Type B pancreatic cell (in vitro differentiated cells): ENCODE measurements around the gene AFDN. TPM values are rescaled to one million over a fixed set of nuclear protein-coding genes. Genes with fewer than 3 reads are reported as not detected.
A peak's percentile ranks its signal among the peaks of the same experiment; 100 is the strongest.

ENCODE experiments used
- DNase-seq: peaks from one replicate; pipeline ENCODE4 v3.0.0; 2021; ENCODE audit warnings: mixed read lengths; ENCODE audit not compliant: unreplicated experiment; ENCODE audit errors: extremely low spot score
- H3K27ac Mint-ChIP-seq: 2 replicates; pipeline ENCODE4 v1.8.0; 2021; ENCODE audit warnings: mild to moderate bottlenecking, mixed read lengths
- H3K27me3 Mint-ChIP-seq: 2 replicates; pipeline ENCODE4 v1.8.0; 2021; ENCODE audit warnings: mixed read lengths
- H3K36me3 Mint-ChIP-seq: 2 replicates; pipeline ENCODE4 v1.8.0; 2021; ENCODE audit warnings: mixed read lengths
- H3K4me1 Mint-ChIP-seq: one replicate; pipeline ENCODE4 v1.8.0; 2021; ENCODE audit warnings: mixed read lengths; ENCODE audit not compliant: unreplicated experiment
- H3K4me3 Mint-ChIP-seq: 2 replicates; pipeline ENCODE4 v1.8.0; 2021; ENCODE audit warnings: mild to moderate bottlenecking, mixed read lengths
- H3K9me3 Mint-ChIP-seq: 2 replicates; pipeline ENCODE4 v1.8.0; 2021; ENCODE audit warnings: mixed read lengths
- CTCF ChIP-seq: fragments of 200-600 bp; sonication (generic); conservative IDR thresholded peaks from 2 replicates; pipeline ENCODE4 v1.5.0; 2021; ENCODE audit warnings: antibody characterized with exemption, mild to moderate bottlenecking
- total RNA-seq: library from RNA; stranded (reverse); gene quantifications from 2 replicates; pipeline ENCODE4 v1.2.1, GENCODE V29; 2021; ENCODE audit warnings: low replicate concordance

Gene AFDN
- total RNA-seq, 1 donor from 2014 or later = 154 TPM

DNA sequence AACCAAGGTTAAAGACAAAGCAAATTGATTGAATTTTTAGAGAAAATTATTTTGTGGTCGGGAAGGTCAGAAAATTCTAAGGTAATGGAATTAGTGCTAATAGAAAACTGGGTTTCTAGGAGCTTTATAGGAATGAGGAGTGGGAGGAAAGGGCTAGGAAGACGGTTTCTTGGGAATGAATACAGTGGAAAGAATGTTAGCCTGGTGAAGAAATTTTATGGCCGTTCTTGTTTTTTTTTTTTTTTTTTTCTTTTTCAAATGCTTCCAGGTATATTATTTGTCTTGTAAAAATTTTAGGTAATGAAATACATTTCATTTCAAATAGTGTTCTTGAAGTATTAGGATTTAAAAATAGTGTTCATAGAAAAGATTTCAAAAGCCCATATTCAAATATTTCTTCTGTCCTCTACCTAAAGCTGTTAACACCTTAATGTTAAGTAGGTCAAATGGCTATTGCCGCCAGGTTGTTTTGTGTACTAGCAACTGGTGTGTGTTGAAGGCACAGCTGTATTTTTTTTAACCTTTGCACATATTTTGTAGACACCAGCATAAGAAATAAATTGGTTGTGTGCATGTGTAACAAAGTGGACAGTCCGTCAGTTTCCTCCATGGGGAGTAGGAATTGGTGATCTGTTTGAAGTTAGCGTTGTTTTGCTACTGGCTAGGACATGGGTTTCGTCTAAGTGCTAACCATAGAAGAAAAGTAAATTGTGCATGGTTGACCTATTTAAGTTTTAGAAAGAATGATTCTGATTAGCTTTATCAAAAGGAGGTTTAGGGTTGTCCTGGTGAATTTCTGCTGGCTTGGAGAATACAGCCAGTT, 32.3 kb downstream of the AFDN start:
- no peak overlapping the region for H3K27ac Mint-ChIP-seq
- no peaks in the 10 kb centered on the region for H3K9me3 Mint-ChIP-seq
- no peak for TF ChIP-seq CTCF
- H3K4me3 Mint-ChIP-seq = no peak overlapping the region
- DNase-seq = no peak
- peaks cover 2% of the 10 kb centered on the region for H3K36me3 Mint-ChIP-seq
- H3K4me1 Mint-ChIP-seq = peaks cover 49% of the 10 kb centered on the region
- H3K27me3 Mint-ChIP-seq = no peaks in the 10 kb centered on the region

GRCh38 chr6:167860550-167861226, 34.0 kb downstream of the AFDN start:
- peaks cover 6% of the 10 kb centered on the region for H3K36me3 Mint-ChIP-seq
- DNase-seq = no peak
- peaks cover 56% of the 10 kb centered on the region for H3K4me1 Mint-ChIP-seq
- H3K9me3 Mint-ChIP-seq = no peaks in the 10 kb centered on the region
- H3K27ac Mint-ChIP-seq = peak overlapping the region; percentile 15
- no peak for TF ChIP-seq CTCF
- peak overlapping the region; percentile 30 for H3K4me3 Mint-ChIP-seq
- H3K27me3 Mint-ChIP-seq = no peaks in the 10 kb centered on the region

DNA sequence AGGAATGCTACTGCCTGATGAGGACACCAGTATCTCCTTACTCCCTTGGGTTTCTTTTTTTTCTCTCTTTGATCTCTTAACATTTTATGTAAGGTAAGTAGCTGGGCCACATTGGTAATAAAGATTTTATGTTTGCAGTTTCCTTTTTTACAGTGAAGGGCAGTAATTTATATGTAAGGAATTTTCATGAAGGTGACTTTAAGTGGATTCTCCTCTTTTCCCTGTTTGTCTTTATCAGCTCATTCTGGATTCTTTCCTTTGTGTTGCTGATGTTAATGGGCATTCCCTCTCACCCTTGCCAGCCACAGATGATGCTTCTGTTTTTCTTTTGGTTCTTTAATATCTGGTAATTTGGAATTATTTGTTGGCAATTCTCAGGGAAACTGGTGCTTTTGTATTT, 34.7 kb downstream of the AFDN start:
- no peaks in the 10 kb centered on the region for H3K27me3 Mint-ChIP-seq
- H3K4me1 Mint-ChIP-seq = peaks cover 61% of the 10 kb centered on the region
- peak overlapping the region; percentile 7 for H3K27ac Mint-ChIP-seq
- DNase-seq = no peak
- TF ChIP-seq CTCF = no peak
- H3K4me3 Mint-ChIP-seq = no peak overlapping the region
- H3K36me3 Mint-ChIP-seq = peaks cover 11% of the 10 kb centered on the region
- no peaks in the 10 kb centered on the region for H3K9me3 Mint-ChIP-seq

DNA sequence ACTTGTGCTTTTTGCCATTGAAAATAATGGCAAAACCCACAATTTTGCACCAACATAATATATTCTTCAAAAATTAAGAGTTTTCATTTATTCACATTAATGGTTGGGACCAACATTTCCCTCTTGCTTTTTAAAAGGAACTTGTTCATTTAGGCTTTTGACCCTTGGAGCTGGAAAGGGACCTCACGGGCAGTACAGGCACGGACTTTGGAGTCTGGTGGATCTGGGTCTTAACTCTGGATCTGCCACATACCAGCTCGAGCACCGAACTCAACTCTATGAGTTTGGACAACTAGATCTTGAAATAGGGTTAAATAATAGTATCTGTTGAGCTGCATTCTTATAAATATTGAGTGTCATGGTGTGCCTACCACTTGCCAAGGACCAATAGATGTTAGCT, 37.2 kb downstream of the AFDN start:
- DNase-seq = no peak
- Mint-ChIP-seq H3K4me3 (no peak overlapping the region), H3K4me1 (peaks cover 40% of the 10 kb centered on the region), H3K36me3 (peaks cover 28% of the 10 kb centered on the region), H3K27ac (no peak overlapping the region), H3K27me3 (no peaks in the 10 kb centered on the region), H3K9me3 (no peaks in the 10 kb centered on the region)
- TF ChIP-seq CTCF = no peak

GRCh38 chr6:167866642-167867041, 39.9 kb downstream of the AFDN start:
- Mint-ChIP-seq H3K9me3 (no peaks in the 10 kb centered on the region), H3K36me3 (peaks cover 42% of the 10 kb centered on the region), H3K27me3 (no peaks in the 10 kb centered on the region), H3K4me1 (peaks cover 19% of the 10 kb centered on the region), H3K4me3 (no peak overlapping the region), H3K27ac (peak overlapping the region; percentile 61)
- no peak for TF ChIP-seq CTCF
- DNase-seq = no peak
